ENCODE results near the gene LZTFL1.
"Not testable (repeated sequence)": the region's sequence is repeated elsewhere in the genome, so short reads cannot be mapped to it uniquely, and the experiment has no call there.

The LZTFL1 gene

GRCh38 chr3:45864760-45865519 is 23.0 kb upstream of the LZTFL1 start:
- no peak for DNase-seq

- no peak for DNase-seq
Observed at GRCh38 chr3:45861043-45861719, 19.3 kb upstream of the LZTFL1 start.

- DNase-seq, result no peak
Observed at GRCh38 chr3:45860481-45860880, 18.6 kb upstream of the LZTFL1 start.

GRCh38 chr3:45858809-45859543 is 17.1 kb upstream of the LZTFL1 start:
- DNase-seq, result no peak

- not testable (repeated sequence) for DNase-seq
Observed at GRCh38 chr3:45857024-45857423, 15.1 kb upstream of the LZTFL1 start.

GRCh38 chr3:45856323-45856722 is 14.4 kb upstream of the LZTFL1 start:
- not testable (repeated sequence) for DNase-seq

- no peak for DNase-seq
Observed at GRCh38 chr3:45852828-45853227, 10.9 kb upstream of the LZTFL1 start.

- DNase-seq, result no peak
Observed at GRCh38 chr3:45848392-45848791, 6.5 kb upstream of the LZTFL1 start.

- no peak for DNase-seq
Observed at GRCh38 chr3:45844616-45845015, 2.7 kb upstream of the LZTFL1 start.

GRCh38 chr3:45842851-45843625 is 1.1 kb upstream of the LZTFL1 start:
- no peak for DNase-seq

GRCh38 chr3:45841420-45841756 is 531 bp downstream of the LZTFL1 start:
- no peak for DNase-seq

GRCh38 chr3:45838466-45838865 is 3.5 kb downstream of the LZTFL1 start:
- DNase-seq, result no peak

GRCh38 chr3:45832699-45833098 is 9.2 kb downstream of the LZTFL1 start:
- DNase-seq, result no peak

- DNase-seq, result no peak
Observed at GRCh38 chr3:45830121-45830520, 11.8 kb downstream of the LZTFL1 start.

GRCh38 chr3:45826908-45827307 is 15.0 kb downstream of the LZTFL1 start:
- no peak for DNase-seq

GRCh38 chr3:45826321-45826720 is 15.6 kb downstream of the LZTFL1 start:
- DNase-seq, result no peak

GRCh38 chr3:45821127-45821526 is 20.8 kb downstream of the LZTFL1 start:
- no peak for DNase-seq

- DNase-seq, result no peak
Observed at GRCh38 chr3:45819543-45819942, 22.4 kb downstream of the LZTFL1 start.

GRCh38 chr3:45817831-45818522 is 23.9 kb downstream of the LZTFL1 start:
- no peak for DNase-seq

GRCh38 chr3:45816544-45816943 is 25.4 kb downstream of the LZTFL1 start:
- DNase-seq, result no peak

GRCh38 chr3:45814322-45814721 is 27.6 kb downstream of the LZTFL1 start:
- no peak for DNase-seq

Data from activated T-cell treated with anti-CD3 and anti-CD28 coated beads for 4 hours (primary cell).